HEK293 (cell line): ENCODE measurements around the gene MGAT5B.

Experiments used
- CTCF ChIA-PET: fragments of 350-600 bp; formaldehyde crosslinking; extraction: SDS; loops from one replicate; lab custom pipeline; 2021; ENCODE audit warnings: antibody characterized with exemption; lab: Yijun Ruan, JAX
- POLR2A ChIA-PET: fragments of 300-600 bp; formaldehyde crosslinking; extraction: SDS; loops from one replicate; lab custom pipeline; 2020; ENCODE audit warnings: antibody characterized with exemption, inconsistent platforms; lab: Yijun Ruan, JAX
- H3K27ac ChIP-seq: fragments of 200-500 bp; sonication (Bioruptor generic); 2 replicates; pipeline ENCODE4 v1.5.1; 2014; ENCODE audit warnings: low read depth, low read length, control low read depth, inconsistent platforms; ENCODE audit errors: extremely low read depth
- H3K36me3 ChIP-seq, 2 experiments: fragments of 200-500 bp in 1 of 2; sonication (Bioruptor generic) in 1 of 2; 1 replicate in 1 of 2; 2 replicates in 1 of 2; pipeline ENCODE4 v1.5.1; 2014 to 2017; ENCODE audit warnings: inconsistent platforms in 2 of 2, low read length in 2 of 2; ENCODE audit not compliant: control insufficient read depth in 2 of 2, insufficient read depth in 1 of 2
- H3K4me1 ChIP-seq: fragments of 200-500 bp; sonication (Bioruptor generic); 2 replicates; pipeline ENCODE4 v1.5.1; 2014; ENCODE audit warnings: mild to moderate bottlenecking, low read length, inconsistent platforms; ENCODE audit not compliant: control insufficient read depth, insufficient read depth
- H3K4me3 ChIP-seq: 2 replicates; pipeline ENCODE4 v1.5.1; 2011; ENCODE audit warnings: low read depth, mild to moderate bottlenecking, control low read depth, low read length, moderate library complexity
- H3K9me3 ChIP-seq: fragments of 200-500 bp; sonication (Bioruptor generic); 2 replicates; pipeline ENCODE4 v1.5.1; 2014; ENCODE audit warnings: low read depth, low read length, inconsistent platforms; ENCODE audit not compliant: control insufficient read depth, insufficient read depth
- HOXC10 ChIP-seq: sonication (generic); formaldehyde crosslinking; IDR thresholded peaks from 2 replicates; pipeline ENCODE4 v1.8.1; 2023; ENCODE audit warnings: mild to moderate bottlenecking, missing genetic modification reagents
- MYNN ChIP-seq: fragments of 450-650 bp; formaldehyde crosslinking; IDR thresholded peaks from 2 replicates; pipeline ENCODE4 v1.5.1; 2016; ENCODE audit warnings: missing biosample characterization, missing genetic modification characterization, borderline replicate concordance
- OSR2 ChIP-seq: fragments of 450-650 bp; formaldehyde crosslinking; IDR thresholded peaks from 2 replicates; pipeline ENCODE4 v1.5.1; 2016; ENCODE audit warnings: missing biosample characterization, missing genetic modification characterization
- SCRT1 ChIP-seq: fragments of 450-650 bp; formaldehyde crosslinking; IDR thresholded peaks from 2 replicates; pipeline ENCODE4 v1.5.1; 2016; ENCODE audit warnings: missing biosample characterization, missing genetic modification characterization, borderline replicate concordance
- SETDB1 ChIP-seq: IDR thresholded peaks from one replicate; pipeline ENCODE4 v1.6.1; 2017; ENCODE audit warnings: mild to moderate bottlenecking, low read length, moderate library complexity, mixed read lengths; ENCODE audit not compliant: insufficient read length
- SP7 ChIP-seq: fragments of 450-650 bp; formaldehyde crosslinking; IDR thresholded peaks from 2 replicates; pipeline ENCODE4 v1.5.1; 2016; ENCODE audit warnings: missing biosample characterization, missing genetic modification characterization
- WT1 ChIP-seq: fragments of 450-650 bp; formaldehyde crosslinking; IDR thresholded peaks from 2 replicates; pipeline ENCODE4 v1.5.1; 2016; ENCODE audit warnings: missing biosample characterization, missing genetic modification characterization
- YY1 ChIP-seq: fragments of 450-650 bp; formaldehyde crosslinking; IDR thresholded peaks from 2 replicates; pipeline ENCODE4 v1.5.1; 2018; ENCODE audit warnings: missing biosample characterization, missing genetic modification characterization
- ZBTB17 ChIP-seq: fragments of 450-650 bp; formaldehyde crosslinking; IDR thresholded peaks from 2 replicates; pipeline ENCODE4 v1.5.1; 2016; ENCODE audit warnings: missing biosample characterization, missing genetic modification characterization
- ZNF146 ChIP-seq: fragments of 450-650 bp; formaldehyde crosslinking; IDR thresholded peaks from 2 replicates; pipeline ENCODE4 v1.5.1; 2016; ENCODE audit warnings: missing biosample characterization, missing genetic modification characterization
- ZNF19 ChIP-seq: fragments of 450-650 bp; formaldehyde crosslinking; IDR thresholded peaks from 2 replicates; pipeline ENCODE4; 2016; ENCODE audit warnings: missing biosample characterization, missing genetic modification characterization, low read depth
- ZNF221 ChIP-seq: fragments of 450-650 bp; formaldehyde crosslinking; IDR thresholded peaks from 2 replicates; pipeline ENCODE4 v1.5.1; 2017; ENCODE audit warnings: missing biosample characterization, missing genetic modification characterization, borderline replicate concordance
- ZNF239 ChIP-seq: fragments of 450-650 bp; formaldehyde crosslinking; IDR thresholded peaks from 2 replicates; pipeline ENCODE4 v1.5.1; 2016; ENCODE audit warnings: missing biosample characterization, missing genetic modification characterization
- ZNF266 ChIP-seq: fragments of 450-650 bp; formaldehyde crosslinking; IDR thresholded peaks from 2 replicates; pipeline ENCODE4 v1.5.1; 2016; ENCODE audit warnings: missing biosample characterization, missing genetic modification characterization, low read depth
- ZNF324 ChIP-seq: fragments of 450-650 bp; formaldehyde crosslinking; IDR thresholded peaks from 2 replicates; pipeline ENCODE4 v1.5.1; 2016; ENCODE audit warnings: missing biosample characterization, missing genetic modification characterization
- ZNF366 ChIP-seq: fragments of 450-650 bp; formaldehyde crosslinking; conservative IDR thresholded peaks from 2 replicates; pipeline ENCODE4 v1.5.1; 2016; ENCODE audit warnings: missing biosample characterization, missing genetic modification characterization
- ZNF426 ChIP-seq: fragments of 450-650 bp; formaldehyde crosslinking; IDR thresholded peaks from 2 replicates; pipeline ENCODE4 v1.5.1; 2017; ENCODE audit warnings: missing biosample characterization, missing genetic modification characterization, mild to moderate bottlenecking, inconsistent platforms, moderate library complexity
- ZNF449 ChIP-seq: fragments of 450-650 bp; formaldehyde crosslinking; IDR thresholded peaks from 2 replicates; pipeline ENCODE4 v1.5.1; 2017; ENCODE audit warnings: missing biosample characterization, mild to moderate bottlenecking, missing genetic modification characterization, moderate library complexity
- ZNF747 ChIP-seq: fragments of 450-650 bp; formaldehyde crosslinking; IDR thresholded peaks from 2 replicates; pipeline ENCODE4 v1.5.1; 2016; ENCODE audit warnings: missing biosample characterization, missing genetic modification characterization
- ZNF792 ChIP-seq: fragments of 450-650 bp; formaldehyde crosslinking; IDR thresholded peaks from 2 replicates; pipeline ENCODE4 v1.5.1; 2016; ENCODE audit warnings: missing biosample characterization, missing genetic modification characterization
- TF ChIP-seq, protein P1 (sequence below): fragments of 450-650 bp; formaldehyde crosslinking; IDR thresholded peaks from 2 replicates; pipeline ENCODE4 v1.5.1; 2016; ENCODE audit warnings: missing biosample characterization, missing genetic modification characterization
- TF ChIP-seq, protein P2 (sequence below): fragments of 450-650 bp; formaldehyde crosslinking; IDR thresholded peaks from 2 replicates; pipeline ENCODE4 v1.5.1; 2016; ENCODE audit warnings: missing biosample characterization, missing genetic modification characterization, borderline replicate concordance
- TF ChIP-seq, protein P3 (sequence below): fragments of 450-650 bp; formaldehyde crosslinking; IDR thresholded peaks from 2 replicates; pipeline ENCODE4 v1.5.1; 2016; ENCODE audit warnings: missing biosample characterization, missing genetic modification characterization, borderline replicate concordance
- TF ChIP-seq, protein P4 (sequence below): fragments of 450-650 bp; formaldehyde crosslinking; IDR thresholded peaks from 2 replicates; pipeline ENCODE4; 2016; ENCODE audit warnings: missing biosample characterization, missing genetic modification characterization

MGAT5B gene

DNA sequence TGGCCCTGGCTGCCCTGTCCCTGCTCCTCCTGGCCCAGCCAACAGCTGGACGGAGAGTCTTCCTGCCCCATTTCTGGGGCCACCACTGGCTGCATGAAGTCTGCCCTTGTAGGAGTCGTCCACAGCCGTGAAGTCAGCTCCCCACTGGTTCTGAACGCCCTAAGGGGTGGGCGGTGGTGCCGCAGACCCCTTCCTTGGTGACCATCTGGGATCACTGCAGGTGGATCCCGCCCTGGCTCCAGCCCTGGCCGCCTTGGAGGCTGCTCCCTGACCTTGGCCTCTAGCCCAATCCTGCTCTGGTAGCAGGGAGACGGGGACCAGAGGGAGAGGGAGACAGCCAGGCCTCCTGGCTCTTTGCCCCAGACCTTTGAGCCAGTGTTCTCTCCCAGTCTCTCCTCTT, 35.4 kb downstream of the MGAT5B start (continued):
- TF ChIP-seq ZNF239 (tag by site-specific recombination) (no peak), HOXC10 (CRISPR knock-in tag) (no peak), ZNF747 (no peak), ZNF266 (tag by site-specific recombination) (no peak), SP7 (tag by site-specific recombination) (no peak), MYNN (tag by site-specific recombination) (no peak), ZNF19 (no peak), ZBTB17 (no peak), ZNF324 (tag by site-specific recombination) (no peak), WT1 (tag by site-specific recombination) (no peak)
- TF ChIP-seq, protein P1, sequence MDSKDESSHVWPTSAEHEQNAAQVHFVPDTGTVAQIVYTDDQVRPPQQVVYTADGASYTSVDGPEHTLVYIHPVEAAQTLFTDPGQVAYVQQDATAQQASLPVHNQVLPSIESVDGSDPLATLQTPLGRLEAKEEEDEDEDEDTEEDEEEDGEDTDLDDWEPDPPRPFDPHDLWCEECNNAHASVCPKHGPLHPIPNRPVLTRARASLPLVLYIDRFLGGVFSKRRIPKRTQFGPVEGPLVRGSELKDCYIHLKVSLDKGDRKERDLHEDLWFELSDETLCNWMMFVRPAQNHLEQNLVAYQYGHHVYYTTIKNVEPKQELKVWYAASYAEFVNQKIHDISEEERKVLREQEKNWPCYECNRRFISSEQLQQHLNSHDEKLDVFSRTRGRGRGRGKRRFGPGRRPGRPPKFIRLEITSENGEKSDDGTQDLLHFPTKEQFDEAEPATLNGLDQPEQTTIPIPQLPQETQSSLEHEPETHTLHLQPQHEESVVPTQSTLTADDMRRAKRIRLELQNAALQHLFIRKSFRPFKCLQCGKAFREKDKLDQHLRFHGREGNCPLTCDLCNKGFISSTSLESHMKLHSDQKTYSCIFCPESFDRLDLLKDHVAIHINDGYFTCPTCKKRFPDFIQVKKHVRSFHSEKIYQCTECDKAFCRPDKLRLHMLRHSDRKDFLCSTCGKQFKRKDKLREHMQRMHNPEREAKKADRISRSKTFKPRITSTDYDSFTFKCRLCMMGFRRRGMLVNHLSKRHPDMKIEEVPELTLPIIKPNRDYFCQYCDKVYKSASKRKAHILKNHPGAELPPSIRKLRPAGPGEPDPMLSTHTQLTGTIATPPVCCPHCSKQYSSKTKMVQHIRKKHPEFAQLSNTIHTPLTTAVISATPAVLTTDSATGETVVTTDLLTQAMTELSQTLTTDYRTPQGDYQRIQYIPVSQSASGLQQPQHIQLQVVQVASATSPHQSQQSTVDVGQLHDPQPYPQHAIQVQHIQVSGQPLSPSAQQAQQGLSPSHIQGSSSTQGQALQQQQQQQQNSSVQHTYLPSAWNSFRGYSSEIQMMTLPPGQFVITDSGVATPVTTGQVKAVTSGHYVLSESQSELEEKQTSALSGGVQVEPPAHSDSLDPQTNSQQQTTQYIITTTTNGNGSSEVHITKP = no peak
- TF ChIP-seq, protein P2, sequence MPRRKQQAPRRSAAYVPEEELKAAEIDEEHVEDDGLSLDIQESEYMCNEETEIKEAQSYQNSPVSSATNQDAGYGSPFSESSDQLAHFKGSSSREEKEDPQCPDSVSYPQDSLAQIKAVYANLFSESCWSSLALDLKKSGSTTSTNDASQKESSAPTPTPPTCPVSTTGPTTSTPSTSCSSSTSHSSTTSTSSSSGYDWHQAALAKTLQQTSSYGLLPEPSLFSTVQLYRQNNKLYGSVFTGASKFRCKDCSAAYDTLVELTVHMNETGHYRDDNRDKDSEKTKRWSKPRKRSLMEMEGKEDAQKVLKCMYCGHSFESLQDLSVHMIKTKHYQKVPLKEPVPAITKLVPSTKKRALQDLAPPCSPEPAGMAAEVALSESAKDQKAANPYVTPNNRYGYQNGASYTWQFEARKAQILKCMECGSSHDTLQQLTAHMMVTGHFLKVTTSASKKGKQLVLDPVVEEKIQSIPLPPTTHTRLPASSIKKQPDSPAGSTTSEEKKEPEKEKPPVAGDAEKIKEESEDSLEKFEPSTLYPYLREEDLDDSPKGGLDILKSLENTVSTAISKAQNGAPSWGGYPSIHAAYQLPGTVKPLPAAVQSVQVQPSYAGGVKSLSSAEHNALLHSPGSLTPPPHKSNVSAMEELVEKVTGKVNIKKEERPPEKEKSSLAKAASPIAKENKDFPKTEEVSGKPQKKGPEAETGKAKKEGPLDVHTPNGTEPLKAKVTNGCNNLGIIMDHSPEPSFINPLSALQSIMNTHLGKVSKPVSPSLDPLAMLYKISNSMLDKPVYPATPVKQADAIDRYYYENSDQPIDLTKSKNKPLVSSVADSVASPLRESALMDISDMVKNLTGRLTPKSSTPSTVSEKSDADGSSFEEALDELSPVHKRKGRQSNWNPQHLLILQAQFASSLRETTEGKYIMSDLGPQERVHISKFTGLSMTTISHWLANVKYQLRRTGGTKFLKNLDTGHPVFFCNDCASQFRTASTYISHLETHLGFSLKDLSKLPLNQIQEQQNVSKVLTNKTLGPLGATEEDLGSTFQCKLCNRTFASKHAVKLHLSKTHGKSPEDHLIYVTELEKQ = no peak
- TF ChIP-seq, protein P3, sequence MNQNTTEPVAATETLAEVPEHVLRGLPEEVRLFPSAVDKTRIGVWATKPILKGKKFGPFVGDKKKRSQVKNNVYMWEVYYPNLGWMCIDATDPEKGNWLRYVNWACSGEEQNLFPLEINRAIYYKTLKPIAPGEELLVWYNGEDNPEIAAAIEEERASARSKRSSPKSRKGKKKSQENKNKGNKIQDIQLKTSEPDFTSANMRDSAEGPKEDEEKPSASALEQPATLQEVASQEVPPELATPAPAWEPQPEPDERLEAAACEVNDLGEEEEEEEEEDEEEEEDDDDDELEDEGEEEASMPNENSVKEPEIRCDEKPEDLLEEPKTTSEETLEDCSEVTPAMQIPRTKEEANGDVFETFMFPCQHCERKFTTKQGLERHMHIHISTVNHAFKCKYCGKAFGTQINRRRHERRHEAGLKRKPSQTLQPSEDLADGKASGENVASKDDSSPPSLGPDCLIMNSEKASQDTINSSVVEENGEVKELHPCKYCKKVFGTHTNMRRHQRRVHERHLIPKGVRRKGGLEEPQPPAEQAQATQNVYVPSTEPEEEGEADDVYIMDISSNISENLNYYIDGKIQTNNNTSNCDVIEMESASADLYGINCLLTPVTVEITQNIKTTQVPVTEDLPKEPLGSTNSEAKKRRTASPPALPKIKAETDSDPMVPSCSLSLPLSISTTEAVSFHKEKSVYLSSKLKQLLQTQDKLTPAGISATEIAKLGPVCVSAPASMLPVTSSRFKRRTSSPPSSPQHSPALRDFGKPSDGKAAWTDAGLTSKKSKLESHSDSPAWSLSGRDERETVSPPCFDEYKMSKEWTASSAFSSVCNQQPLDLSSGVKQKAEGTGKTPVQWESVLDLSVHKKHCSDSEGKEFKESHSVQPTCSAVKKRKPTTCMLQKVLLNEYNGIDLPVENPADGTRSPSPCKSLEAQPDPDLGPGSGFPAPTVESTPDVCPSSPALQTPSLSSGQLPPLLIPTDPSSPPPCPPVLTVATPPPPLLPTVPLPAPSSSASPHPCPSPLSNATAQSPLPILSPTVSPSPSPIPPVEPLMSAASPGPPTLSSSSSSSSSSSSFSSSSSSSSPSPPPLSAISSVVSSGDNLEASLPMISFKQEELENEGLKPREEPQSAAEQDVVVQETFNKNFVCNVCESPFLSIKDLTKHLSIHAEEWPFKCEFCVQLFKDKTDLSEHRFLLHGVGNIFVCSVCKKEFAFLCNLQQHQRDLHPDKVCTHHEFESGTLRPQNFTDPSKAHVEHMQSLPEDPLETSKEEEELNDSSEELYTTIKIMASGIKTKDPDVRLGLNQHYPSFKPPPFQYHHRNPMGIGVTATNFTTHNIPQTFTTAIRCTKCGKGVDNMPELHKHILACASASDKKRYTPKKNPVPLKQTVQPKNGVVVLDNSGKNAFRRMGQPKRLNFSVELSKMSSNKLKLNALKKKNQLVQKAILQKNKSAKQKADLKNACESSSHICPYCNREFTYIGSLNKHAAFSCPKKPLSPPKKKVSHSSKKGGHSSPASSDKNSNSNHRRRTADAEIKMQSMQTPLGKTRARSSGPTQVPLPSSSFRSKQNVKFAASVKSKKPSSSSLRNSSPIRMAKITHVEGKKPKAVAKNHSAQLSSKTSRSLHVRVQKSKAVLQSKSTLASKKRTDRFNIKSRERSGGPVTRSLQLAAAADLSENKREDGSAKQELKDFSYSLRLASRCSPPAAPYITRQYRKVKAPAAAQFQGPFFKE = no peak

DNA sequence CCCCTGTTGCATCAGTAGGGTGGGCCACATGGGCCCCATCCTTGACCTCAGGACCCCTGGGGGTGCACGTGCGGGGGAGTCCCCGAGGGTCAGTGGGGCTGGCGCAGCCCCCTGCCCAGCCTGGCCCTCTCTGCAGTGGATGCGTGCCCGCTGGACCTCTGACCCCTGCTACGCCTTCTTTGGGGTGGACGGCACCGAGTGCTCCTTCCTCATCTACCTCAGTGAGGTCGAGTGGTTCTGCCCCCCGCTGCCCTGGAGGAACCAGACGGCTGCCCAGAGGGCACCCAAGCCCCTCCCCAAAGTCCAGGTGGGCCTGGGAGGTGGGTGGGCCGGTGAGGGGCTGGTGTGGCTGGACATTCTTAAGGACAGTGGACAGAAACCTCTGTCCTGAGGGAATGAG, 35.9 kb downstream of the MGAT5B start:
- Histone ChIP-seq H3K27ac (no peak overlapping the region), H3K4me1 (peaks cover 6% of the 10 kb centered on the region), H3K9me3 (no peaks in the 10 kb centered on the region), H3K4me3 (no peak overlapping the region), H3K36me3 (no peaks in the 10 kb centered on the region)
- TF ChIP-seq ZNF221 (tag by site-specific recombination) (no peak), ZNF792 (tag by site-specific recombination) (no peak), ZNF366 (tag by site-specific recombination) (no peak), ZNF449 (tag by site-specific recombination) (no peak), OSR2 (tag by site-specific recombination) (no peak), ZNF239 (tag by site-specific recombination) (no peak), SETDB1 (no peak), YY1 (tag by site-specific recombination) (no peak), SCRT1 (tag by site-specific recombination) (no peak), ZNF426 (tag by site-specific recombination) (no peak), ZNF146 (tag by site-specific recombination) (no peak)
- TF ChIP-seq, protein P4, sequence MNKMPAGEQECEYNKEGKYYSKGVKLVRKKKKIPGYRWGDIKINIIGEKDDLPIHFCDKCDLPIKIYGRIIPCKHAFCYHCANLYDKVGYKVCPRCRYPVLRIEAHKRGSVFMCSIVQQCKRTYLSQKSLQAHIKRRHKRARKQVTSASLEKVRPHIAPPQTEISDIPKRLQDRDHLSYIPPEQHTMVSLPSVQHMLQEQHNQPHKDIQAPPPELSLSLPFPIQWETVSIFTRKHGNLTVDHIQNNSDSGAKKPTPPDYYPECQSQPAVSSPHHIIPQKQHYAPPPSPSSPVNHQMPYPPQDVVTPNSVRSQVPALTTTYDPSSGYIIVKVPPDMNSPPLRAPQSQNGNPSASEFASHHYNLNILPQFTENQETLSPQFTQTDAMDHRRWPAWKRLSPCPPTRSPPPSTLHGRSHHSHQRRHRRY (tag by site-specific recombination) = no peak
- POLR2A ChIA-PET = no interaction called here
- CTCF ChIA-PET = no interaction called here
